HEK293 (cell line): Measurements from ENCODE around the gene DUSP23.

ENCODE experiments used
- CTCF ChIA-PET: fragments of 350-600 bp; formaldehyde crosslinking; extraction: SDS; loops from one replicate; lab custom pipeline; 2021; ENCODE audit warnings: antibody characterized with exemption; lab: Yijun Ruan, JAX
- POLR2A ChIA-PET: fragments of 300-600 bp; formaldehyde crosslinking; extraction: SDS; loops from one replicate; lab custom pipeline; 2020; ENCODE audit warnings: antibody characterized with exemption, inconsistent platforms; lab: Yijun Ruan, JAX
- H3K27ac ChIP-seq: fragments of 200-500 bp; sonication (Bioruptor generic); 2 replicates; pipeline ENCODE4 v1.5.1; 2014; ENCODE audit warnings: low read depth, low read length, control low read depth, inconsistent platforms; ENCODE audit errors: extremely low read depth
- H3K36me3 ChIP-seq, 2 experiments: fragments of 200-500 bp in 1 of 2; sonication (Bioruptor generic) in 1 of 2; 1 replicate in 1 of 2; 2 replicates in 1 of 2; pipeline ENCODE4 v1.5.1; 2014 to 2017; ENCODE audit warnings: inconsistent platforms in 2 of 2, low read length in 2 of 2; ENCODE audit not compliant: control insufficient read depth in 2 of 2, insufficient read depth in 1 of 2
- H3K4me1 ChIP-seq: fragments of 200-500 bp; sonication (Bioruptor generic); 2 replicates; pipeline ENCODE4 v1.5.1; 2014; ENCODE audit warnings: mild to moderate bottlenecking, low read length, inconsistent platforms; ENCODE audit not compliant: control insufficient read depth, insufficient read depth
- H3K4me3 ChIP-seq: 2 replicates; pipeline ENCODE4 v1.5.1; 2011; ENCODE audit warnings: low read depth, mild to moderate bottlenecking, control low read depth, low read length, moderate library complexity
- H3K9me3 ChIP-seq: fragments of 200-500 bp; sonication (Bioruptor generic); 2 replicates; pipeline ENCODE4 v1.5.1; 2014; ENCODE audit warnings: low read depth, low read length, inconsistent platforms; ENCODE audit not compliant: control insufficient read depth, insufficient read depth
- GLI2 ChIP-seq: fragments of 450-650 bp; formaldehyde crosslinking; IDR thresholded peaks from 2 replicates; pipeline ENCODE4; 2017; ENCODE audit warnings: missing biosample characterization, missing genetic modification characterization, low read depth, borderline replicate concordance
- KLF7 ChIP-seq: fragments of 450-650 bp; formaldehyde crosslinking; IDR thresholded peaks from 2 replicates; pipeline ENCODE4 v1.5.1; 2016; ENCODE audit warnings: missing biosample characterization, missing genetic modification characterization, borderline replicate concordance
- KLF9 ChIP-seq: fragments of 450-650 bp; formaldehyde crosslinking; IDR thresholded peaks from 2 replicates; pipeline ENCODE4 v1.5.1; 2016; ENCODE audit warnings: missing biosample characterization, missing genetic modification characterization, low read depth
- MEIS1 ChIP-seq: sonication (generic); formaldehyde crosslinking; IDR thresholded peaks from 2 replicates; pipeline ENCODE4 v1.8.1; 2022; ENCODE audit warnings: missing genetic modification reagents, mild to moderate bottlenecking, borderline replicate concordance
- PRDM10 ChIP-seq: fragments of 450-650 bp; formaldehyde crosslinking; IDR thresholded peaks from 2 replicates; pipeline ENCODE4 v1.5.1; 2016; ENCODE audit warnings: missing biosample characterization, missing genetic modification characterization
- ZNF169 ChIP-seq: fragments of 450-650 bp; formaldehyde crosslinking; IDR thresholded peaks from 2 replicates; pipeline ENCODE4 v1.5.1; 2016; ENCODE audit warnings: missing biosample characterization, missing genetic modification characterization
- ZNF19 ChIP-seq: fragments of 450-650 bp; formaldehyde crosslinking; IDR thresholded peaks from 2 replicates; pipeline ENCODE4; 2016; ENCODE audit warnings: missing biosample characterization, missing genetic modification characterization, low read depth
- ZNF280D ChIP-seq: fragments of 450-650 bp; formaldehyde crosslinking; IDR thresholded peaks from 2 replicates; pipeline ENCODE4 v1.5.1; 2016; ENCODE audit warnings: missing biosample characterization, missing genetic modification characterization
- ZNF423 ChIP-seq: fragments of 450-650 bp; formaldehyde crosslinking; IDR thresholded peaks from 2 replicates; pipeline ENCODE4 v1.5.1; 2016; ENCODE audit warnings: missing biosample characterization, missing genetic modification characterization
- ZNF426 ChIP-seq: fragments of 450-650 bp; formaldehyde crosslinking; IDR thresholded peaks from 2 replicates; pipeline ENCODE4 v1.5.1; 2017; ENCODE audit warnings: missing biosample characterization, missing genetic modification characterization, mild to moderate bottlenecking, inconsistent platforms, moderate library complexity
- ZNF473 ChIP-seq: fragments of 450-650 bp; formaldehyde crosslinking; IDR thresholded peaks from 2 replicates; pipeline ENCODE4 v1.5.1; 2017; ENCODE audit warnings: missing biosample characterization, missing genetic modification characterization
- ZNF510 ChIP-seq: fragments of 450-650 bp; formaldehyde crosslinking; IDR thresholded peaks from 2 replicates; pipeline ENCODE4 v1.5.1; 2018; ENCODE audit warnings: mild to moderate bottlenecking, missing genetic modification characterization, missing biosample characterization; ENCODE audit not compliant: insufficient replicate concordance
- ZNF621 ChIP-seq: fragments of 450-650 bp; formaldehyde crosslinking; IDR thresholded peaks from 2 replicates; pipeline ENCODE4 v1.5.1; 2017; ENCODE audit warnings: missing biosample characterization, missing genetic modification characterization
- ZNF626 ChIP-seq: fragments of 450-650 bp; sonication (Bioruptor Pico); formaldehyde crosslinking; IDR thresholded peaks from 2 replicates; pipeline ENCODE4 v1.5.1; 2018; ENCODE audit warnings: missing biosample characterization, missing genetic modification characterization, inconsistent platforms
- ZNF707 ChIP-seq: fragments of 450-650 bp; formaldehyde crosslinking; IDR thresholded peaks from 2 replicates; pipeline ENCODE4 v1.5.1; 2016; ENCODE audit warnings: missing biosample characterization, missing genetic modification characterization
- ZNF776 ChIP-seq: fragments of 450-650 bp; formaldehyde crosslinking; IDR thresholded peaks from 2 replicates; pipeline ENCODE4 v1.5.0; 2017; ENCODE audit warnings: missing biosample characterization, missing genetic modification characterization, borderline replicate concordance
- ZSCAN16 ChIP-seq: fragments of 450-650 bp; formaldehyde crosslinking; IDR thresholded peaks from 2 replicates; pipeline ENCODE4 v1.5.1; 2016; ENCODE audit warnings: missing biosample characterization, missing genetic modification characterization
- ZSCAN4 ChIP-seq: fragments of 450-650 bp; formaldehyde crosslinking; IDR thresholded peaks from 2 replicates; pipeline ENCODE4 v1.5.1; 2017; ENCODE audit warnings: missing biosample characterization, missing genetic modification characterization
- ZXDB ChIP-seq: fragments of 450-650 bp; formaldehyde crosslinking; IDR thresholded peaks from 2 replicates; pipeline ENCODE4 v1.5.1; 2016; ENCODE audit warnings: missing biosample characterization, missing genetic modification characterization

Gene DUSP23

GRCh38 chr1:159829822-159830465 lies 49.2 kb downstream of the DUSP23 start:
- Histone ChIP-seq H3K4me3 (no peak overlapping the region), H3K4me1 (no peaks in the 10 kb centered on the region), H3K27ac (no peak overlapping the region), H3K9me3 (no peaks in the 10 kb centered on the region), H3K36me3 (no peaks in the 10 kb centered on the region)
- ChIA-PET CTCF (interaction anchor here (0.5 to 4.1 kb wide), 13 partner anchors 8 to 1862 kb away, joined by 3 to 24 read pairs (median 3); no protein-coding TSS in a partner anchor), POLR2A (no interaction called here)
- TF ChIP-seq MEIS1 (CRISPR knock-in tag) = no peak
- TF ChIP-seq ZNF426 (tag by site-specific recombination) = no peak
- TF ChIP-seq ZNF621 (tag by site-specific recombination) = no peak
- TF ChIP-seq ZSCAN16 (tag by site-specific recombination) = no peak
- TF ChIP-seq ZNF626 (tag by site-specific recombination) = no peak
- TF ChIP-seq ZNF473 = no peak
- TF ChIP-seq ZNF280D = no peak
- TF ChIP-seq PRDM10 (tag by site-specific recombination) = no peak
- TF ChIP-seq ZNF510 (tag by site-specific recombination) = no peak
- no peak for TF ChIP-seq KLF9 (tag by site-specific recombination)
- no peak for TF ChIP-seq ZNF776 (tag by site-specific recombination)
- no peak for TF ChIP-seq ZNF169 (tag by site-specific recombination)
- no peak for TF ChIP-seq ZNF423 (tag by site-specific recombination)
- TF ChIP-seq KLF7 (tag by site-specific recombination) = no peak
- no peak for TF ChIP-seq ZSCAN4 (tag by site-specific recombination)
- no peak for TF ChIP-seq ZXDB (tag by site-specific recombination)
- TF ChIP-seq ZNF19 (tag by site-specific recombination) = no peak
- no peak for TF ChIP-seq GLI2 (tag by site-specific recombination)
- TF ChIP-seq ZNF707 (tag by site-specific recombination) = no peak
